Stimulated activated CD4-positive, alpha-beta T cell treated with anti-CD3 and anti-CD28 coated beads, Interleukin-15, amount 100 ng/mL, for 24 hours (primary cell): ENCODE data around the gene SYNM.

Experiments
- DNase-seq: peaks from one replicate; pipeline ENCODE4 v3.0.0-alpha.2; 2020

The SYNM gene

GRCh38 chr15:99125061-99125891, 20.4 kb downstream of the SYNM start:
- no peak for DNase-seq

- DNase-seq: no peak
Measured at GRCh38 chr15:99126131-99126588, 21.3 kb downstream of the SYNM start.

- DNase-seq: no peak
Measured at GRCh38 chr15:99126930-99127329, 22.1 kb downstream of the SYNM start.

GRCh38 chr15:99127773-99128172, 22.9 kb downstream of the SYNM start:
- no peak for DNase-seq

GRCh38 chr15:99128411-99128810, 23.5 kb downstream of the SYNM start:
- DNase-seq: no peak

GRCh38 chr15:99129644-99130043, 24.8 kb downstream of the SYNM start:
- no peak for DNase-seq

- DNase-seq: no peak
Measured at GRCh38 chr15:99130314-99130713, 25.4 kb downstream of the SYNM start.

GRCh38 chr15:99130765-99131440, 26.0 kb downstream of the SYNM start:
- DNase-seq: no peak

GRCh38 chr15:99131441-99132023, 26.7 kb downstream of the SYNM start:
- DNase-seq: no peak

- DNase-seq: no peak
Measured at GRCh38 chr15:99132122-99132521, 27.2 kb downstream of the SYNM start.

GRCh38 chr15:99132634-99133287, 27.9 kb downstream of the SYNM start:
- no peak for DNase-seq

- DNase-seq: no peak
Measured at GRCh38 chr15:99134317-99134821, 29.5 kb downstream of the SYNM start.

GRCh38 chr15:99135194-99135593, 30.3 kb downstream of the SYNM start:
- no peak for DNase-seq

GRCh38 chr15:99137111-99137546, 32.2 kb downstream of the SYNM start:
- DNase-seq: no peak

- no peak for DNase-seq
Measured at GRCh38 chr15:99137877-99138276, 33.0 kb downstream of the SYNM start.

- DNase-seq: no peak
Measured at GRCh38 chr15:99138491-99138982, 33.7 kb downstream of the SYNM start.

- no peak for DNase-seq
Measured at GRCh38 chr15:99139276-99139675, 34.4 kb downstream of the SYNM start.

- no peak for DNase-seq
Measured at GRCh38 chr15:99140590-99140989, 35.7 kb downstream of the SYNM start.

GRCh38 chr15:99141943-99142342, 37.1 kb downstream of the SYNM start:
- DNase-seq: no peak

- DNase-seq: no peak
Measured at GRCh38 chr15:99142562-99142961, 37.7 kb downstream of the SYNM start.

GRCh38 chr15:99143242-99143641, 38.4 kb downstream of the SYNM start:
- DNase-seq: no peak

- DNase-seq: no peak
Measured at GRCh38 chr15:99143655-99144610, 39.1 kb downstream of the SYNM start.
